Measurements from ENCODE around the gene CEP350. TPM values are rescaled to one million over a fixed set of nuclear protein-coding genes. Genes with fewer than 3 reads are reported as not detected.

The CEP350 gene
- total RNA-seq, 1 experiment from 2014 or later: 42.2 TPM

GRCh38 chr1:179925302-179925701, 29.3 kb upstream of the CEP350 start:
- TF ChIP-seq EZH2 (IDR thresholded peaks at IDR 0.05; ENCODE audit: borderline replicate concordance, low read depth, low read length, poor library complexity, severe bottlenecking) (no peak), CTCF (conservative IDR thresholded peaks at IDR 0.05; ENCODE audit: low read depth, low read length) (no peak)
- no TSS peak for BruUV-seq (replicated peaks)
- H3K27ac ChIP-seq (ENCODE audit: low read depth, low read length, poor library complexity, severe bottlenecking): no peak overlapping the region
- intact Hi-C loops (cut with micrococcal nuclease; ENCODE audit: unreplicated experiment): no loop called here
- H3K4me1 ChIP-seq (ENCODE audit: insufficient read depth, low read length, poor library complexity, severe bottlenecking): no peaks in the 10 kb centered on the region
- ChIA-PET POLR2A (ENCODE audit: low non-redundant PET) (no interaction called here), CTCF (no interaction called here)
- H3K9me3 ChIP-seq (ENCODE audit: low read depth, low read length, poor library complexity, severe bottlenecking): no peaks in the 10 kb centered on the region
- peaks cover 20% of the 10 kb centered on the region for H3K27me3 ChIP-seq (replicated peaks; ENCODE audit: insufficient read depth, low read depth, low read length, poor library complexity)
- no peak overlapping the region for H3K4me3 ChIP-seq (ENCODE audit: low read depth, low read length, poor library complexity, severe bottlenecking)
- H3K36me3 ChIP-seq (ENCODE audit: insufficient read depth, low read length, poor library complexity, severe bottlenecking): no peaks in the 10 kb centered on the region
- DNase-seq (ENCODE audit: low spot score): no peak

DNA sequence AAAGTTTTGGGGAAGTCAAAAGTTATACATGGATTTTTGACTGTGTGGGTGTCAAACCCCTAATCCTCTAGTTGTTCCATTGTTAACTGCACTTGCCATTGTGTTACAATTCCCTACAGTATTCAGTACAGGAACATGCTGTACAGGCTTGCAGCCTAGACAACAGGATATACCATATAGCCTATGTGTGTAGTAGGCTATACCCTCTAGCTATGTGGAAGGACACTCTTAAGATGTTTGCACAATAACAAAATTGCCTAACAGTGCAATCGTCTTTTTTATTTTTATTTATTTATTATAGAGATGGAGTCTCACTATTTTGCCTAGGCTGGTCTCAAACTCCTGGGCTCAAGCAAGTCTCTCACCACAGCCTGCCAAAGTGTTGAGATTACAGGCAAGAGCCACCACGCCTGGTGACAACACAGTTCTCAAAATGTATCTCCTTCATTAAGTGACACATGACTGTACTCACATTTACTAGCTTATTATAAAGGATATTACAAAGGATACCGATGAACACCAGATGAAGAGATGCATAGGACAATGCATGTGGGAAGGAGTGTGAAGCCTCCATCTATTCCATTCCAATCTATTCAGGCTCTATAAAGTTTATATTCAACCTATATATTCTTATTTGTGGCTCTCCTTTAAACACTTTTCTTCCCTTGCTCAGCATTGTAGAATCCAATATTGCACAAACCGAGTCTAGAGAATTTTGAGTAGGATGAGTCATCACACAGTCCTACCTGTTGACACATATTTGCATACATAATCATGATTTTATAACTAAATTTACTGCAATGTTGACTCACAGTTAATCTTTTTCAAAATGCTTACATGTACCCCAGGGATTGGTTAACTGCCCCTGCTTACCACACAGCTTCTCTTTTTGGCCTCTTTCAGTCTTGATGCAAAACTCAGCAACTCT, 28.4 kb upstream of the CEP350 start:
- TF ChIP-seq CTCF (conservative IDR thresholded peaks at IDR 0.05; ENCODE audit: low read depth, low read length) (no peak), EZH2 (IDR thresholded peaks at IDR 0.05; ENCODE audit: borderline replicate concordance, low read depth, low read length, poor library complexity, severe bottlenecking) (no peak)
- Histone ChIP-seq H3K36me3 (ENCODE audit: insufficient read depth, low read length, poor library complexity, severe bottlenecking) (no peaks in the 10 kb centered on the region), H3K4me3 (ENCODE audit: low read depth, low read length, poor library complexity, severe bottlenecking) (no peak overlapping the region), H3K4me1 (ENCODE audit: insufficient read depth, low read length, poor library complexity, severe bottlenecking) (no peaks in the 10 kb centered on the region), H3K27ac (ENCODE audit: low read depth, low read length, poor library complexity, severe bottlenecking) (no peak overlapping the region), H3K9me3 (ENCODE audit: low read depth, low read length, poor library complexity, severe bottlenecking) (no peaks in the 10 kb centered on the region), H3K27me3 (replicated peaks; ENCODE audit: insufficient read depth, low read depth, low read length, poor library complexity) (peaks cover 29% of the 10 kb centered on the region)
- ChIA-PET POLR2A (ENCODE audit: low non-redundant PET) (interaction anchor here (0.7 kb wide), 2 partner anchors 19 to 209 kb away, joined by 3 read pairs; no protein-coding TSS in a partner anchor), CTCF (no interaction called here)
- BruUV-seq (replicated peaks): no TSS peak
- DNase-seq (ENCODE audit: low spot score): no peak
- intact Hi-C loops (cut with micrococcal nuclease; ENCODE audit: unreplicated experiment): no loop called here

DNA sequence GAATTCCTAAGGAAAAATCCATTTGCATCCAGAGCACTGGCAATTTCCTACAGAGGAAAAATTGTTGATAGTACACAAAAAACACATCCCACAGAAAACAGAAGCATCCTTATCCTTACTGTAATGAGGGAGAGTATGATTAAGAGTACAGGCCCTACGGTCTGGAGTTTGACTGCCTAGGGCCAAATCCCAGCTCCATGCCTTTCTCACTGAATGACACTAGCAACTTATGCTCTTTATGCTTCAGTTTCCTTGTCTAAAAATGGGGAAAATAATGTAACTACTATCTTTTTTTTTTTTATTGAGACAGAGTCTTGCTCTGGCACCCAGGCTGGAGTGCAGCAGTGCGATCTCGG, 27.8 kb upstream of the CEP350 start:
- TF ChIP-seq EZH2 (IDR thresholded peaks at IDR 0.05; ENCODE audit: borderline replicate concordance, low read depth, low read length, poor library complexity, severe bottlenecking) (no peak), CTCF (conservative IDR thresholded peaks at IDR 0.05; ENCODE audit: low read depth, low read length) (no peak)
- DNase-seq (ENCODE audit: low spot score): no peak
- intact Hi-C loops (cut with micrococcal nuclease; ENCODE audit: unreplicated experiment): no loop called here
- ChIA-PET CTCF (no interaction called here), POLR2A (ENCODE audit: low non-redundant PET) (interaction anchor here (0.7 kb wide), 3 partner anchors 18 to 210 kb away, joined by 3 to 4 read pairs (median 3); no protein-coding TSS in a partner anchor)
- Histone ChIP-seq H3K36me3 (ENCODE audit: insufficient read depth, low read length, poor library complexity, severe bottlenecking) (no peaks in the 10 kb centered on the region), H3K4me1 (ENCODE audit: insufficient read depth, low read length, poor library complexity, severe bottlenecking) (no peaks in the 10 kb centered on the region), H3K9me3 (ENCODE audit: low read depth, low read length, poor library complexity, severe bottlenecking) (no peaks in the 10 kb centered on the region), H3K4me3 (ENCODE audit: low read depth, low read length, poor library complexity, severe bottlenecking) (no peak overlapping the region), H3K27me3 (replicated peaks; ENCODE audit: insufficient read depth, low read depth, low read length, poor library complexity) (peaks cover 35% of the 10 kb centered on the region), H3K27ac (ENCODE audit: low read depth, low read length, poor library complexity, severe bottlenecking) (no peak overlapping the region)
- BruUV-seq (replicated peaks): no TSS peak
